ENCODE measurements around the gene SCNN1A.

GRCh38 chr12:6373022-6373787 is 2.2 kb downstream of the SCNN1A start:
- TF ChIP-seq, protein P1, sequence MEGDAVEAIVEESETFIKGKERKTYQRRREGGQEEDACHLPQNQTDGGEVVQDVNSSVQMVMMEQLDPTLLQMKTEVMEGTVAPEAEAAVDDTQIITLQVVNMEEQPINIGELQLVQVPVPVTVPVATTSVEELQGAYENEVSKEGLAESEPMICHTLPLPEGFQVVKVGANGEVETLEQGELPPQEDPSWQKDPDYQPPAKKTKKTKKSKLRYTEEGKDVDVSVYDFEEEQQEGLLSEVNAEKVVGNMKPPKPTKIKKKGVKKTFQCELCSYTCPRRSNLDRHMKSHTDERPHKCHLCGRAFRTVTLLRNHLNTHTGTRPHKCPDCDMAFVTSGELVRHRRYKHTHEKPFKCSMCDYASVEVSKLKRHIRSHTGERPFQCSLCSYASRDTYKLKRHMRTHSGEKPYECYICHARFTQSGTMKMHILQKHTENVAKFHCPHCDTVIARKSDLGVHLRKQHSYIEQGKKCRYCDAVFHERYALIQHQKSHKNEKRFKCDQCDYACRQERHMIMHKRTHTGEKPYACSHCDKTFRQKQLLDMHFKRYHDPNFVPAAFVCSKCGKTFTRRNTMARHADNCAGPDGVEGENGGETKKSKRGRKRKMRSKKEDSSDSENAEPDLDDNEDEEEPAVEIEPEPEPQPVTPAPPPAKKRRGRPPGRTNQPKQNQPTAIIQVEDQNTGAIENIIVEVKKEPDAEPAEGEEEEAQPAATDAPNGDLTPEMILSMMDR (IDR thresholded peaks at IDR 0.05), result no peak
- TF ChIP-seq EP300 (IDR thresholded peaks at IDR 0.05) (no peak), POLR2AphosphoS5 (IDR thresholded peaks at IDR 0.05) (no peak), POLR2A (IDR thresholded peaks at IDR 0.05; ENCODE audit: low read depth) (no peak)

All from esophagus muscularis mucosa (tissue), 4 donors.